KMS-11 (cell line): Measurements from ENCODE around the gene PYGO2.

Source experiments
- H2AFZ ChIP-seq: fragments of 200-600 bp; sonication (generic); 2 replicates; pipeline ENCODE4 v1.6.1; 2016; ENCODE audit warnings: antibody characterized with exemption, mixed run types, low read depth
- H3K27ac ChIP-seq: fragments of 200-600 bp; sonication (generic); 2 replicates; pipeline ENCODE4 v1.6.1; 2016; ENCODE audit warnings: mild to moderate bottlenecking, mixed run types
- H3K27me3 ChIP-seq: fragments of 200-600 bp; sonication (generic); 2 replicates; pipeline ENCODE4 v1.6.1; 2017; ENCODE audit warnings: mild to moderate bottlenecking, low read depth, mixed run types, moderate library complexity; ENCODE audit not compliant: insufficient read depth
- H3K36me3 ChIP-seq: fragments of 200-600 bp; sonication (generic); 2 replicates; pipeline ENCODE4 v1.6.1; 2017; ENCODE audit warnings: mild to moderate bottlenecking, mixed run types; ENCODE audit not compliant: insufficient read depth
- H3K4me1 ChIP-seq: fragments of 200-600 bp; sonication (generic); 2 replicates; pipeline ENCODE4 v1.6.1; 2016; ENCODE audit warnings: mild to moderate bottlenecking, low read depth, mixed run types; ENCODE audit not compliant: poor library complexity, severe bottlenecking
- H3K4me2 ChIP-seq: fragments of 200-600 bp; sonication (generic); 2 replicates; pipeline ENCODE4 v1.7.0; 2016; ENCODE audit warnings: mild to moderate bottlenecking, mixed run types
- H3K4me3 ChIP-seq: fragments of 200-600 bp; sonication (generic); IDR thresholded peaks from 2 replicates; pipeline ENCODE4 v1.6.1; 2017; ENCODE audit warnings: low read depth, low read length, mixed read lengths; ENCODE audit not compliant: insufficient read depth
- H3K79me2 ChIP-seq: fragments of 200-600 bp; sonication (generic); 2 replicates; pipeline ENCODE4 v1.6.1; 2016; ENCODE audit warnings: low read depth, mixed run types; ENCODE audit not compliant: insufficient read depth
- H3K9ac ChIP-seq: fragments of 200-600 bp; sonication (generic); 2 replicates; pipeline ENCODE4 v1.6.1; 2016; ENCODE audit warnings: mild to moderate bottlenecking, mixed run types
- H4K20me1 ChIP-seq: fragments of 200-600 bp; sonication (generic); 2 replicates; pipeline ENCODE4 v1.6.1; 2016; ENCODE audit warnings: mild to moderate bottlenecking, mixed run types; ENCODE audit not compliant: insufficient read depth
- TF ChIP-seq, protein P1 (sequence below): fragments of 200-600 bp; sonication (generic); conservative IDR thresholded peaks from 2 replicates; pipeline ENCODE4 v1.6.1; 2017; ENCODE audit warnings: low read depth, mild to moderate bottlenecking, antibody characterized with exemption, low read length, moderate library complexity, mixed read lengths

Gene PYGO2

DNA sequence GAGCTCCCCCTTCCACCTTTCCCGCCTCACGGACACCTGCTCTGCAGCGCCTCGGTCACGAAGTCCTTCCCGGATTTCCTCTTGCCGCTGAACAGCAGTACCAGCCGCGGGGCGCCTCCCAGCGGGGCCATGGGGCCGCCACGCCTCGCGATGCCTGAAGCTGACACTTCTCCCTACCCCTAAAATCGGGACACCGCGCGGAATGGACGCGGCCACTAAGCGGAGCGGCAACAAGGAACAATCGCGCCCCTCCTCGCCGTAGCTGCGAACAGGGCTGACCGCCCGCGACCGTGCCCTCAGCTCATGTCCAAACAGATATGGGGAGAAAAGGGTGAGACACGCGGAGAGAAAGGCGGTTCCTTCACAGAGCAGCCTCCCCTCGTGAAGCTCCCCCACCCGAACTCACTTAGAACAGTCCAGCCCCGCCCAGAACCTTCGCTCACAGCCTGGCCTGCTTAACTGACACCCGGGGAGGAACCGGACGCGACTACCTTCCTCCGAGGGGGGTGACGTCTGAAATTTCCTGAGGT lies 25.0 kb downstream of the PYGO2 start, which contains the start of gene PMVK:
TSS of gene PMVK (minus strand) at position 165 of the 530 bp plus-strand sequence. CDS start at position 131, 34 bp downstream.
- Histone ChIP-seq H3K27ac (peak within 1 kb of the TSS; percentile 84), H2AFZ (peak within 1 kb of the TSS; percentile 56), H3K36me3 (no peaks in the 10 kb centered on the region), H4K20me1 (no peaks in the 10 kb centered on the region), H3K9ac (peak within 1 kb of the TSS; percentile 86), H3K4me2 (peak within 1 kb of the TSS; percentile 86), H3K79me2 (peaks cover 27% of the 10 kb centered on the region), H3K27me3 (no peaks in the 10 kb centered on the region), H3K4me3 (peak within 1 kb of the TSS; percentile 98), H3K4me1 (peaks cover 58% of the 10 kb centered on the region)
- TF ChIP-seq, protein P1, sequence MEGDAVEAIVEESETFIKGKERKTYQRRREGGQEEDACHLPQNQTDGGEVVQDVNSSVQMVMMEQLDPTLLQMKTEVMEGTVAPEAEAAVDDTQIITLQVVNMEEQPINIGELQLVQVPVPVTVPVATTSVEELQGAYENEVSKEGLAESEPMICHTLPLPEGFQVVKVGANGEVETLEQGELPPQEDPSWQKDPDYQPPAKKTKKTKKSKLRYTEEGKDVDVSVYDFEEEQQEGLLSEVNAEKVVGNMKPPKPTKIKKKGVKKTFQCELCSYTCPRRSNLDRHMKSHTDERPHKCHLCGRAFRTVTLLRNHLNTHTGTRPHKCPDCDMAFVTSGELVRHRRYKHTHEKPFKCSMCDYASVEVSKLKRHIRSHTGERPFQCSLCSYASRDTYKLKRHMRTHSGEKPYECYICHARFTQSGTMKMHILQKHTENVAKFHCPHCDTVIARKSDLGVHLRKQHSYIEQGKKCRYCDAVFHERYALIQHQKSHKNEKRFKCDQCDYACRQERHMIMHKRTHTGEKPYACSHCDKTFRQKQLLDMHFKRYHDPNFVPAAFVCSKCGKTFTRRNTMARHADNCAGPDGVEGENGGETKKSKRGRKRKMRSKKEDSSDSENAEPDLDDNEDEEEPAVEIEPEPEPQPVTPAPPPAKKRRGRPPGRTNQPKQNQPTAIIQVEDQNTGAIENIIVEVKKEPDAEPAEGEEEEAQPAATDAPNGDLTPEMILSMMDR = peak; percentile 82

DNA sequence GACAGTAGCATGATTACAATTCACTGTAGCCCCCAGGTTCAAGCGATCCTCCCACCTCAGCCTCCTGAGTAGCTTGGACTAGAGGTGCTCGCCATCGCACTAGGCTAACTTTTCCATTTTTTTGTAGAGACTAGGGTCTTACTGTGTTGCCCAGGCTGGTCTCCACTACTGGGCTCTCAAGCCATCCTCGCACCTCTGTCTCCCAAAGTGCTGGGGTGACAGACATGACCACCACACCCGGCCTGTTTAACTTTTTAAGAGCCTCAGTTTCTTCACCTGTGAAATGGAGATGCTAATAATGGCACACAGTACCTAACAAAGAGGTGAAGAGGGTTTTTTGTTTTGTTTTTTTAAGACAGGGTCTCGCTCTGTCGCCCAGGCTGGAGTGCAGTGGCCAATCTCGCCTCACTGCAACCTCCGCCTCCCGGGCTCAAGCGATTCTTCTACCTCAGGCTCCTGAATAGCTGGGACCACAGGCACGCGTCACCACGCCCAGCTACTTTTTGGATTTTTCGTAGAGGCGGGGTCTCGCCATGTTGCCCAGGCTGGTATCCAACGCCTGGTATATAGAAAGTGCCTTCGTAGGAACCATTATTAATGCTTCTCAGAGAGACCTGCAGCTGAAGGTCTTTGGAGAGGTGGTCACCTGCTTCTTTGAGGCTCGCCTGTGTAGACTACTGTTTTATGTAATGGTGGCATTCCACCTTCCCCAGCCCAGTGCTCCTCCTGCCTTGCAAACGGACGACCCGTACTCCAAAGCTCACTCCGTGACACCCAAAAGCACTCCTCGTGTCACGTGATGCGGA lies 25.6 kb downstream of the PYGO2 start:
- Histone ChIP-seq H3K9ac (peak overlapping the region; percentile 86), H2AFZ (peak overlapping the region; percentile 56), H3K4me1 (peaks cover 52% of the 10 kb centered on the region), H3K27me3 (no peaks in the 10 kb centered on the region), H3K4me2 (peak overlapping the region; percentile 86), H3K4me3 (peak overlapping the region; percentile 98), H3K36me3 (no peaks in the 10 kb centered on the region), H3K79me2 (peaks cover 27% of the 10 kb centered on the region), H4K20me1 (no peaks in the 10 kb centered on the region), H3K27ac (peak overlapping the region; percentile 84)
- TF ChIP-seq, protein P1 = no peak

DNA sequence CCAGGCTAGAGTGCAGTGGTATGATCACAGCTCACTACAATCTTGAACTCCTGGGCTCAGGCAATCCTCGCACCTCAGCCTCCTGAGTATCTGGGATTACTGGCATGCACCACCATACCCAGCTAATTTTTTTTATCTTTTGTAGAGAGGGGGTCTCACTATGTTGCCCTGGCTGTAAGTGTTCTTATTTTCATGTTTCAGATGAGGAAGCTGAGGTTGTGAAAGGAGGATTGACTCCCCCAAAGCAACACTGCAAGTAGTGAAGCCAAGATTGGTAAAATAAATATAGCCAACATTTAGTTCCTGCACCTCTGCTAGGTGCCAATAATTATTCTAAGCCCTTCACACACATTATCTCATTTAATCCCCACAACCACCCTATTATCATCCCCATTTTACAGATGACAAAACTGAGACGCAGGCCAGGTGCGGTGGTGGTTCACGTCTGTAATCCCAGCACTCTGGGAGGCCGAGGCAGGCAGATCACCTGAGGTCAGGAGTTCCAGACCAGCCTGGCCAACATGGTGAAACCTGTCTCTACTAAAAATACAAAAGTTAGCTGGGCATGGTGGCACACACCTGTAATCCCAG lies 27.1 kb downstream of the PYGO2 start:
- Histone ChIP-seq H3K79me2 (peaks cover 27% of the 10 kb centered on the region), H3K27ac (no peak overlapping the region), H3K9ac (no peak overlapping the region), H3K36me3 (no peaks in the 10 kb centered on the region), H2AFZ (no peak overlapping the region), H3K4me3 (no peak overlapping the region), H3K4me2 (no peak overlapping the region; the same call in 1 of the 2 replicates), H3K4me1 (peaks cover 37% of the 10 kb centered on the region), H4K20me1 (no peaks in the 10 kb centered on the region), H3K27me3 (no peaks in the 10 kb centered on the region)
- TF ChIP-seq, protein P1 = no peak

DNA sequence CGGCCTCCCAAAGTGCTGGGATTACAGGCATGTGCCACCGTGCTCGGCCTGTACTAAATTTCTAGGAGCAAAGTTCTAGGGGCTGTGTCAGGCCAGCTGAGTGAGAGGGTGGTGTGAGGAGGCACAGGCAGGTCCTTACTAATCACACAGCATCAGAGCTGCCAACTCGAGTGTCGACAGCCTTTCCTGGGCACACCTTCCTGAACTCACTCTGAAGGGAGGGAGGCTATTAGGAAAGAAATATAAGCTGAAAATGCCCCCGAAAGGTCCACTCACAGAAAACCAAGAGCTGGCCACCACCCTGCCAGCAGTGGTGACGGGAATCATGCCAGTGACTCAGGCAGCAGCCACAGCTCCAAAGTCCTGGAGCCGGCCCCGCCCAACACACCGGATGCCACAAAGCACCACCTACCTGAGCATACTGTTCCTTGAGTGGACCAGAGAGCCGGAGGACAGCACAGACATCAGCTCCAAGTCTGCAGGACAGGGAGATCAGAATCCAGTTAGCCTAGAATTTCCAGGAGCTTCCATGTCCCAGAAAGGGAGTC lies 29.6 kb downstream of the PYGO2 start:
- H3K9ac ChIP-seq = no peak overlapping the region
- no peak overlapping the region for H3K27ac ChIP-seq
- TF ChIP-seq, protein P1 = no peak
- no peak overlapping the region for H2AFZ ChIP-seq
- H3K4me1 ChIP-seq = peaks cover 14% of the 10 kb centered on the region
- no peak overlapping the region for H3K4me2 ChIP-seq
- no peaks in the 10 kb centered on the region; the same call in 1 of the 2 replicates for H3K36me3 ChIP-seq
- no peak overlapping the region for H3K4me3 ChIP-seq
- no peaks in the 10 kb centered on the region for H3K27me3 ChIP-seq
- H4K20me1 ChIP-seq = no peaks in the 10 kb centered on the region
- H3K79me2 ChIP-seq = peaks cover 27% of the 10 kb centered on the region
